Kidney epithelial cell (primary cell): ENCODE measurements around the gene MIA3. TPM values are rescaled to one million over a fixed set of nuclear protein-coding genes. Genes with fewer than 3 reads are reported as not detected.
"Not testable (repeated sequence)": the region's sequence is repeated elsewhere in the genome, so short reads cannot be mapped to it uniquely, and the experiment has no call there.

Experiments used
- DNase-seq: peaks from one replicate; pipeline ENCODE4 v3.0.0-alpha.2; 2010; ENCODE audit warnings: low read depth
- H3K27me3 ChIP-seq: 2 replicates; pipeline ENCODE4 v1.6.0; 2011; ENCODE audit warnings: low read length; ENCODE audit not compliant: control insufficient read depth, insufficient read depth
- H3K36me3 ChIP-seq: 2 replicates; pipeline ENCODE4 v1.5.1; 2011; ENCODE audit warnings: low read length; ENCODE audit not compliant: control insufficient read depth, insufficient read depth
- H3K4me3 ChIP-seq: 2 replicates; pipeline ENCODE4 v1.5.1; 2011; ENCODE audit warnings: low read depth, mild to moderate bottlenecking, control low read depth, low read length
- total RNA-seq: library from RNA; depleted of rRNA; stranded (reverse); fragments of >200 nt; gene quantifications from 2 replicates; pipeline ENCODE4 v1.2.3, GENCODE V29; 2015
- TF ChIP-seq, protein P1 (sequence below): IDR thresholded peaks from 2 replicates; pipeline ENCODE4 v1.5.1; 2011; ENCODE audit warnings: mild to moderate bottlenecking, moderate library complexity, low read length, control low read depth, inconsistent platforms; ENCODE audit not compliant: insufficient read depth, poor library complexity, severe bottlenecking

MIA3 gene
- total RNA-seq, 1 donor from 2014 or later: 34.6 TPM

DNA sequence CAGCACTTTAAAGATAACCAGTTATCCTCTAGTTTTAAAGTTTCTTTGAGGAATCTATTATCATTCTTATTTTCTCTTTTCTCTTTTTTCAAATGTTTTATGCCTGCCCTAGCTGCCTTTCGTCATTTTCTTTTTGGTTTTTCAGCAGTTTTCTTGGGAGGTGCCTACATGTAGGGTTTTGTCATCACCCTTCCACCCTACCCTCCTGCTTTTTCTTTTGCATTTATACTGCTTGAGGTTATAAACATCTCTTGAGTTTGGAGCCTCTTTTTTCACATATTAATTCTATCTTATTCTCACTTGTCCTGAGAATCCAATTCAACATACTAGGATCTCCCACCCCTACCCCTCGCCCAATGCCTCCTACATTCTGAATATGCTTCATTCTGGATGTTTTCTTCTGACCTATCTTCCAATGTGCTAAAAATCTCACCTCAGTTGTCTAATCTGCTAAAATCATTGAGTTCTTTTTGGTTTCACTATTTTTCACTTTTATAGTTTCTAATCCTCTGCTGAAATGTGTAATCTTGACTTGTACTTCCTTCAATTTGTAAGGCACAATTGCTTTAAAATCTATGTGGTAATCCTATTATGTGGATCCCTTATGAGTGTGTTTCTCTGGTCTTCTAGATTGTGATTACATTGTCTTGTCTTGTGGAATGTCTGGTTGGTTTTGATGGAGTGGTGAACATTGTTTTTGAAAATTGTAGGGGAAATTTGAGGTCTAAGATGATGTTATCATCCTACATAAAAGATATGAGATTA, 38.7 kb downstream of the MIA3 start:
- peaks cover 1% of the 10 kb centered on the region for H3K36me3 ChIP-seq
- no peak for DNase-seq
- TF ChIP-seq, protein P1, sequence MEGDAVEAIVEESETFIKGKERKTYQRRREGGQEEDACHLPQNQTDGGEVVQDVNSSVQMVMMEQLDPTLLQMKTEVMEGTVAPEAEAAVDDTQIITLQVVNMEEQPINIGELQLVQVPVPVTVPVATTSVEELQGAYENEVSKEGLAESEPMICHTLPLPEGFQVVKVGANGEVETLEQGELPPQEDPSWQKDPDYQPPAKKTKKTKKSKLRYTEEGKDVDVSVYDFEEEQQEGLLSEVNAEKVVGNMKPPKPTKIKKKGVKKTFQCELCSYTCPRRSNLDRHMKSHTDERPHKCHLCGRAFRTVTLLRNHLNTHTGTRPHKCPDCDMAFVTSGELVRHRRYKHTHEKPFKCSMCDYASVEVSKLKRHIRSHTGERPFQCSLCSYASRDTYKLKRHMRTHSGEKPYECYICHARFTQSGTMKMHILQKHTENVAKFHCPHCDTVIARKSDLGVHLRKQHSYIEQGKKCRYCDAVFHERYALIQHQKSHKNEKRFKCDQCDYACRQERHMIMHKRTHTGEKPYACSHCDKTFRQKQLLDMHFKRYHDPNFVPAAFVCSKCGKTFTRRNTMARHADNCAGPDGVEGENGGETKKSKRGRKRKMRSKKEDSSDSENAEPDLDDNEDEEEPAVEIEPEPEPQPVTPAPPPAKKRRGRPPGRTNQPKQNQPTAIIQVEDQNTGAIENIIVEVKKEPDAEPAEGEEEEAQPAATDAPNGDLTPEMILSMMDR: no peak
- no peaks in the 10 kb centered on the region for H3K27me3 ChIP-seq
- H3K4me3 ChIP-seq: no peak overlapping the region

DNA sequence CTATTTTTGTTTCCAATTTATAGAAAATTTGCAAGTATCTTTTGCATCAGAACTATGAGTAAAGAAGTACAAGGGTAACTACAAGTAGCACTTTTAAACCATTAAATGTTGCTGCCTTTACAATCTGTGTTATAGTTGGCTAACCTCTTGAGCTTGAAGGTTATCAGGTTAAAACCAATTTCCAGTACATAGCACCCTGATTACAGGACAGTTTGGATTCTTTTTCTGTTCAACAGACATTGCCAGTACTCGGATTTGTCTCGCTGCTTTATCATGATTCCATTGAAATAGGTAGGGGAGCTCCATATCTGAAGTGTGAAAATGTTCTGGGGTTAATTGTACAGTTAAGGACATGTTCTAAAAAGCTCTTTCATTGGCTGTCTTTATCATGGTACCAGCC, 40.0 kb downstream of the MIA3 start:
- Histone ChIP-seq H3K4me3 (no peak overlapping the region), H3K36me3 (peaks cover 1% of the 10 kb centered on the region), H3K27me3 (no peaks in the 10 kb centered on the region)
- no peak for DNase-seq
- TF ChIP-seq, protein P1: no peak

DNA sequence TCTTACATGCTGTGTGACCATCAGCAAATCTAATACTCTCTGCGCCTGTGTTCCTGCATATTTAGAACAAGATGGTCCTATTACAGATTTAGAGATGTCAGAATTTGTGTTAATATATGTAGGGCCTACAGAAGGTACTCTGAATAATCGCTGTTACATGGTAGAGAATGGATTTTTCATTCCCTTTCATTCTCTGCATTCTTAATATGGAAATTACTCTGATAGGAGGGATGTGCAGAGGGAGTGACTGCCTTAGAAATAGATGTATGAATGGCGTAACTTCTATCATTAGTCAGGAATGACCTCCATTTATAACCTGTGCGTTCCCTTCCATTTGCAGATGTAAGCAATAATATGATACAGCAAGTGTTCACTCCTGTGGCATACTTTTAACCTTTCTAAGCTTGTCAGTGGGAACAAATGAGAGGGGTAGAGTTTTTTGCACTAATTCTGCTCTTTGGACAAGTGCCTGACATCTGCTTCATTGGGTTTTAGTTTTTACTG, 45.6 kb downstream of the MIA3 start:
- H3K4me3 ChIP-seq: no peak overlapping the region
- no peaks in the 10 kb centered on the region for H3K36me3 ChIP-seq
- no peak for DNase-seq
- no peaks in the 10 kb centered on the region for H3K27me3 ChIP-seq
- TF ChIP-seq, protein P1: no peak

DNA sequence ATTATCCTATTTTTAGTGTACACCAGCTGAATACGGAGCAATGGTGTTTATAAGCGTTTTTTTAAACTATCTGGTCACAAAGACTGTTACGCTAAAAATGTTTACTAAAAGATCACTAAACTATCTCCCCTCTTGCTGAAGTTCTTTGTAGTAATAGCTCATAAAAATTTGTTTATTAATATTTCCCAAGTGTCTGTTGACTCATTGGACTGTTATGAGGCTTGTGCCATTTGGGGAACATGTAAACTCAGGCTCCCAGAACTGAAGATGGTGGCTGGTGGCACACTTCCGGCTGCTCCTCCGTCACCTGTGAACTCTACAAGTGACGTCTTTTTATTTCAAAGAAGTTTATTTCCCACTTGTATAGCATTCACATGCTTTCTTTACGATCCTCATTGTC, 48.1 kb downstream of the MIA3 start:
- Histone ChIP-seq H3K27me3 (no peaks in the 10 kb centered on the region), H3K4me3 (no peak overlapping the region), H3K36me3 (no peaks in the 10 kb centered on the region)
- TF ChIP-seq, protein P1: no peak
- no peak for DNase-seq

DNA sequence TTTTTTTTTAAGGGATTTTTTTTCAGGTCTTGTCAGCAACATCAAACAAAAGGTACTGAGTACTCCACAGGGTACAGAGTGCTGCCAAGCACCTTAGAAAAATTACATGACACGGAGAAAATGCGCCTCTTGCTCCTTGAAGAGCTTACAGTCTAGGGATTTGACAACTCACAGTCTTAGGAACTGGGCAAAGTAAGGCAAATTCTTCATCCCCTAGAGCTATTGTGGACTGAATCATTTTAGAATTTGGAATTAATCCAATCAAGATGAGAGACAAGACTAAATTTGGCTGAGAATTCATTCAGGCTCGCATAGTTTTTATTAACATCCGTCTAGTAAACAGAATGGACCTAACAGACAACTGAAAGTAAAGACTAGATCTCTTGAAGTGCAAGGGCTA, 50.3 kb downstream of the MIA3 start:
- not testable (repeated sequence) for H3K36me3 ChIP-seq, DNase-seq, H3K27me3 ChIP-seq, H3K4me3 ChIP-seq

DNA sequence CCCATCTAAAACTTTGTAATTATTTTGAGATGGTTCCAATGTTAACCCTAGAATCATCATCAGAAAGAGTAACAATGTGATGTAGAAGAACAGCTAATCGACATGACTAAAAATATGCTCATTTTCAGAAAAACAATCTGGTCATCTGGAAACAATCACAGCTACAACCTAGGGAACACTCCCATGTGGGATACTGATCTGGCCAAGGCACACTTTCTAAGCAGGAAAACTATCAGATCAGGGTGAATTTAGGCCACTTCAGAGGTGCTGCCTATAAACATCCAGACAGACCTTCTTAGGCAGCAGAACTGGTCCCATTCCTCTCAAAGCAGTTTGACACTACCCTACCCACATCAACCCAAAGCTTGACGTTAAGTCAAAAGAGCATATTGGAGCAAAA, 51.2 kb downstream of the MIA3 start:
- H3K27me3 ChIP-seq, DNase-seq, H3K4me3 ChIP-seq, H3K36me3 ChIP-seq: not testable (repeated sequence)

DNA sequence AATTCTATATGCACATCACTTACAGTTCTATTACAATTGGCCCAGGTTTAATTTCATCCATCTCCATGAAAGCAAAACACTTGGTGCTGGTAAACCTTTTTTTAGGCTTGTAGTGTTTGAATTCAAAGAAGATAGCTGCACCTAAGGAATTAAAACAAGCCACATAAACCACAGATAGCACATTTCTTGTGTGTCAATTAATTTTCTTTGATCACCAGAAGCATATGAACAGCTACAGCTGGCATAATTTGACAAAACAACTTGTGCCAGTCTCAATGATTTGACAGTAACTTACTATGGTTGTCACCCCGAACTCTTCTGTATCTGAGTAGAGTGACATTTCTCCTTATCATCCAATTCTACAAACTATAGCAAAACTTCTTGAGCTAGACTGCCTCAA, 52.2 kb downstream of the MIA3 start:
- H3K4me3 ChIP-seq: no peak overlapping the region
- no peaks in the 10 kb centered on the region for H3K27me3 ChIP-seq
- H3K36me3 ChIP-seq: no peaks in the 10 kb centered on the region
- TF ChIP-seq, protein P1: no peak
- no peak for DNase-seq
